Ishikawa (cell line): ENCODE measurements around the gene A1CF.

Experiments used
- EP300 ChIP-seq: IDR thresholded peaks from 2 replicates; pipeline ENCODE4 v1.6.1; 2012; ENCODE audit warnings: borderline replicate concordance
- MAX ChIP-seq: IDR thresholded peaks from 2 replicates; pipeline ENCODE4 v1.6.1; 2012
- NFIC ChIP-seq: IDR thresholded peaks from 2 replicates; pipeline ENCODE4 v1.6.1; 2012
- RAD21 ChIP-seq: IDR thresholded peaks from 2 replicates; pipeline ENCODE4 v1.6.1; 2012; ENCODE audit warnings: low read depth
- YY1 ChIP-seq: IDR thresholded peaks from 2 replicates; pipeline ENCODE4 v1.6.1; 2012; ENCODE audit warnings: low read depth

- TF ChIP-seq MAX = no peak
- no peak for TF ChIP-seq RAD21
- TF ChIP-seq YY1 = no peak
- no peak for TF ChIP-seq EP300
- TF ChIP-seq NFIC = no peak
These were observed 60.6 kb downstream of the A1CF start for GRCh38 chr10:50824782-50825181.
